Glutamatergic neuron (in vitro differentiated cells): Measurements from ENCODE around the gene KLF16. TPM values are rescaled to one million over a fixed set of nuclear protein-coding genes. Genes with fewer than 3 reads are reported as not detected.

ENCODE experiments used
- DNase-seq: peaks from one replicate; pipeline ENCODE4 v3.0.0; 2022
- H3K27ac Mint-ChIP-seq: one replicate; pipeline ENCODE4 v1.8.0; 2020; ENCODE audit warnings: mild to moderate bottlenecking, mixed read lengths, inconsistent platforms; ENCODE audit not compliant: unreplicated experiment
- H3K27me3 Mint-ChIP-seq: one replicate; pipeline ENCODE4 v1.8.0; 2020; ENCODE audit warnings: mild to moderate bottlenecking, moderate library complexity, mixed read lengths, inconsistent platforms; ENCODE audit not compliant: unreplicated experiment
- H3K36me3 Mint-ChIP-seq: one replicate; pipeline ENCODE4 v1.8.0; 2020; ENCODE audit warnings: mild to moderate bottlenecking, mixed read lengths, inconsistent platforms; ENCODE audit not compliant: unreplicated experiment
- H3K4me1 Mint-ChIP-seq: one replicate; pipeline ENCODE4 v1.8.0; 2020; ENCODE audit warnings: mild to moderate bottlenecking, low read depth, mixed read lengths, inconsistent platforms; ENCODE audit not compliant: unreplicated experiment
- H3K4me3 Mint-ChIP-seq: one replicate; pipeline ENCODE4 v1.8.0; 2020; ENCODE audit warnings: mild to moderate bottlenecking, mixed read lengths, inconsistent platforms; ENCODE audit not compliant: unreplicated experiment
- H3K9me3 Mint-ChIP-seq: one replicate; pipeline ENCODE4 v1.8.0; 2020; ENCODE audit warnings: mild to moderate bottlenecking, moderate library complexity, mixed read lengths, inconsistent platforms; ENCODE audit not compliant: unreplicated experiment
- CTCF ChIP-seq: fragments of 200-600 bp; sonication (generic); IDR thresholded peaks from one replicate; pipeline ENCODE4 v1.5.0; 2021; ENCODE audit not compliant: partially characterized antibody, unreplicated experiment
- total RNA-seq: library from RNA; stranded (reverse); fragmentation: NEBNext Ultra II Directional; extraction: Animal tissue kit (Norgen Biotek cat#: 25700); gene quantifications from one replicate; pipeline ENCODE4 v1.2.1, GENCODE V29; 2021; ENCODE audit not compliant: unreplicated experiment

Gene KLF16
- total RNA-seq, 1 donor from 2014 or later, result 30.6 TPM

GRCh38 chr19:1909761-1910080 is 46.3 kb upstream of the KLF16 start:
- Mint-ChIP-seq H3K4me1 (peaks cover 4% of the 10 kb centered on the region), H3K27ac (no peak overlapping the region), H3K27me3 (peaks cover 5% of the 10 kb centered on the region), H3K4me3 (no peak overlapping the region), H3K36me3 (no peaks in the 10 kb centered on the region), H3K9me3 (peaks cover 2% of the 10 kb centered on the region)
- TF ChIP-seq CTCF, result no peak
- DNase-seq, result no peak

- Mint-ChIP-seq H3K27me3 (peaks cover 5% of the 10 kb centered on the region), H3K9me3 (peaks cover 5% of the 10 kb centered on the region), H3K4me1 (peaks cover 4% of the 10 kb centered on the region), H3K4me3 (no peak overlapping the region), H3K36me3 (no peaks in the 10 kb centered on the region), H3K27ac (no peak overlapping the region)
- DNase-seq, result no peak
- no peak for TF ChIP-seq CTCF
Observed at GRCh38 chr19:1908364-1908678, 44.9 kb upstream of the KLF16 start.

GRCh38 chr19:1907563-1908363 is 44.4 kb upstream of the KLF16 start:
- H3K4me3 Mint-ChIP-seq, result no peak overlapping the region
- no peak overlapping the region for H3K27ac Mint-ChIP-seq
- peaks cover 5% of the 10 kb centered on the region for H3K27me3 Mint-ChIP-seq
- no peak for DNase-seq
- peaks cover 5% of the 10 kb centered on the region for H3K9me3 Mint-ChIP-seq
- H3K36me3 Mint-ChIP-seq, result no peaks in the 10 kb centered on the region
- no peak for TF ChIP-seq CTCF
- peaks cover 4% of the 10 kb centered on the region for H3K4me1 Mint-ChIP-seq

GRCh38 chr19:1906985-1907562 is 43.7 kb upstream of the KLF16 start:
- DNase-seq, result no peak
- Mint-ChIP-seq H3K4me3 (no peak overlapping the region), H3K27ac (no peak overlapping the region), H3K27me3 (peaks cover 5% of the 10 kb centered on the region), H3K9me3 (peaks cover 5% of the 10 kb centered on the region), H3K36me3 (no peaks in the 10 kb centered on the region), H3K4me1 (peaks cover 4% of the 10 kb centered on the region)
- TF ChIP-seq CTCF, result no peak

GRCh38 chr19:1905863-1906375 is 42.5 kb upstream of the KLF16 start:
- Mint-ChIP-seq H3K27me3 (peaks cover 5% of the 10 kb centered on the region), H3K4me1 (peaks cover 4% of the 10 kb centered on the region), H3K27ac (peak overlapping the region; percentile 77), H3K4me3 (peak overlapping the region; percentile 91), H3K36me3 (no peaks in the 10 kb centered on the region), H3K9me3 (peaks cover 5% of the 10 kb centered on the region)
- no peak for TF ChIP-seq CTCF
- no peak for DNase-seq
